A673 (cell line): Measurements from ENCODE around the gene VSTM4.

Source experiments
- CTCF ChIP-seq: fragments of 300-800, 200-600 bp; sonication (generic); conservative IDR thresholded peaks from 2 replicates; pipeline ENCODE4 v1.5.1; 2017; ENCODE audit warnings: low read depth, mild to moderate bottlenecking, antibody characterized with exemption, low read length, moderate library complexity, mixed read lengths
- EZH2 ChIP-seq: fragments of 200-600 bp; sonication (generic); IDR thresholded peaks from 2 replicates; pipeline ENCODE4 v1.6.1; 2017; ENCODE audit warnings: borderline replicate concordance, low read depth, mild to moderate bottlenecking, mixed read lengths, antibody characterized with exemption, low read length; ENCODE audit not compliant: poor library complexity, severe bottlenecking

GRCh38 chr10:49055221-49055849, 60.0 kb downstream of the VSTM4 start:
- TF ChIP-seq CTCF (no peak), EZH2 (no peak)
